ENCODE results near the gene XXYLT1.

DNA sequence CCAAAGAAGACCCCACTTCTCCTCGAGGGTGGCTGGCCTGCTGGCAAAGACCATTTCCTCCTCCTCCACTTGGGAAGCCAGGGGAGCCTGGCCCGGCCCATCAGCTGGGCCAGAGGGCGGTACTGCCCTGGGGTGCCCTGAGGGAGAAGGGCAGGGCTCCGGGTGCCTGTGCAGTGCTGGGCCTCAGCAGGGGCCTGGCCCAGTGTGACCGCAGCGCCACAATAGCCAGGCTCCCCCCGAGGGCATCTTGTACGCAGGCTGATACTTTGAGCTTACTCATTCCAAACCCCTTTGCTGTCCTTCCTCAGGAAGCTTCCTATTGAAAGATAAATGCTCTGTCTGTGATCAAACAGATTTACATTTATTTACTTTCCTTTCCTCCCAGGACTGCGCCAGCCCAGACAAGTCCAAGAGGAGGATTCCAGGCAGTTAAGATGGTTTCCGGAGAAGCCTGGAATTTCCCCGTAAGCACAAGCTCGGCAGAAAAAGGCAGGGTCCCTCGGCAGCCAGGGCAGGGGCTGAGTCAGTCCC, 240.1 kb downstream of the XXYLT1 start:
- TF ChIP-seq POLR2A (IDR thresholded peaks at IDR 0.05), result no peak
- TF ChIP-seq, protein P1, sequence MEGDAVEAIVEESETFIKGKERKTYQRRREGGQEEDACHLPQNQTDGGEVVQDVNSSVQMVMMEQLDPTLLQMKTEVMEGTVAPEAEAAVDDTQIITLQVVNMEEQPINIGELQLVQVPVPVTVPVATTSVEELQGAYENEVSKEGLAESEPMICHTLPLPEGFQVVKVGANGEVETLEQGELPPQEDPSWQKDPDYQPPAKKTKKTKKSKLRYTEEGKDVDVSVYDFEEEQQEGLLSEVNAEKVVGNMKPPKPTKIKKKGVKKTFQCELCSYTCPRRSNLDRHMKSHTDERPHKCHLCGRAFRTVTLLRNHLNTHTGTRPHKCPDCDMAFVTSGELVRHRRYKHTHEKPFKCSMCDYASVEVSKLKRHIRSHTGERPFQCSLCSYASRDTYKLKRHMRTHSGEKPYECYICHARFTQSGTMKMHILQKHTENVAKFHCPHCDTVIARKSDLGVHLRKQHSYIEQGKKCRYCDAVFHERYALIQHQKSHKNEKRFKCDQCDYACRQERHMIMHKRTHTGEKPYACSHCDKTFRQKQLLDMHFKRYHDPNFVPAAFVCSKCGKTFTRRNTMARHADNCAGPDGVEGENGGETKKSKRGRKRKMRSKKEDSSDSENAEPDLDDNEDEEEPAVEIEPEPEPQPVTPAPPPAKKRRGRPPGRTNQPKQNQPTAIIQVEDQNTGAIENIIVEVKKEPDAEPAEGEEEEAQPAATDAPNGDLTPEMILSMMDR (IDR thresholded peaks at IDR 0.05), result no peak

Measured in right lobe of liver (tissue), 4 donors.